ENCODE data around the gene TOX2.

TOX2 gene

GRCh38 chr20:44001667-44002596 is 87.3 kb downstream of the TOX2 start:
- no peak for DNase-seq (ENCODE audit: low read depth)

GRCh38 chr20:44002861-44003260 is 88.2 kb downstream of the TOX2 start:
- no peak for DNase-seq (ENCODE audit: low read depth)

- no peak for DNase-seq (ENCODE audit: low read depth)
Observed at GRCh38 chr20:44003609-44004008, 89.0 kb downstream of the TOX2 start.

GRCh38 chr20:44004306-44004915 is 89.8 kb downstream of the TOX2 start:
- no peak for DNase-seq (ENCODE audit: low read depth)

- no peak for DNase-seq (ENCODE audit: low read depth)
Observed at GRCh38 chr20:44005661-44006060, 91.0 kb downstream of the TOX2 start.

- DNase-seq (ENCODE audit: low read depth), result no peak
Observed at GRCh38 chr20:44006126-44006525, 91.5 kb downstream of the TOX2 start.

GRCh38 chr20:44006578-44006977 is 91.9 kb downstream of the TOX2 start:
- no peak for DNase-seq (ENCODE audit: low read depth)

- no peak for DNase-seq (ENCODE audit: low read depth)
Observed at GRCh38 chr20:44008806-44009678, 94.4 kb downstream of the TOX2 start.

- no peak for DNase-seq (ENCODE audit: low read depth)
Observed at GRCh38 chr20:44009679-44009992, 95.0 kb downstream of the TOX2 start.

GRCh38 chr20:44010162-44010704 is 95.6 kb downstream of the TOX2 start:
- no peak for DNase-seq (ENCODE audit: low read depth)

- no peak for DNase-seq (ENCODE audit: low read depth)
Observed at GRCh38 chr20:44011251-44011940, 96.7 kb downstream of the TOX2 start.

GRCh38 chr20:44012466-44013226 is 98.0 kb downstream of the TOX2 start:
- no peak for DNase-seq (ENCODE audit: low read depth)

- no peak for DNase-seq (ENCODE audit: low read depth)
Observed at GRCh38 chr20:44014807-44015732, 100.4 kb downstream of the TOX2 start.

- no peak for DNase-seq (ENCODE audit: low read depth)
Observed at GRCh38 chr20:44015733-44016103, 101.1 kb downstream of the TOX2 start.

- DNase-seq (ENCODE audit: low read depth), result no peak
Observed at GRCh38 chr20:44016525-44016924, 101.9 kb downstream of the TOX2 start.

- DNase-seq (ENCODE audit: low read depth), result no peak
Observed at GRCh38 chr20:44017211-44017610, 102.6 kb downstream of the TOX2 start.

- DNase-seq (ENCODE audit: low read depth), result no peak
Observed at GRCh38 chr20:44017905-44018258, 103.2 kb downstream of the TOX2 start.

GRCh38 chr20:44018259-44018941 is 103.7 kb downstream of the TOX2 start:
- no peak for DNase-seq (ENCODE audit: low read depth)

GRCh38 chr20:44018942-44019637 is 104.4 kb downstream of the TOX2 start:
- no peak for DNase-seq (ENCODE audit: low read depth)

All from activated T-cell treated with anti-CD3 and anti-CD28 coated beads for 48 hours (primary cell).